Measurements from ENCODE around the gene TMEM88. TPM values are rescaled to one million over a fixed set of nuclear protein-coding genes. Genes with fewer than 3 reads are reported as not detected.
A peak's percentile ranks its signal among the peaks of the same experiment; 100 is the strongest.

The TMEM88 gene
- total RNA-seq, 4 donors from 2014 or later = 9.2 to 41.7 (median 25.6) TPM

DNA sequence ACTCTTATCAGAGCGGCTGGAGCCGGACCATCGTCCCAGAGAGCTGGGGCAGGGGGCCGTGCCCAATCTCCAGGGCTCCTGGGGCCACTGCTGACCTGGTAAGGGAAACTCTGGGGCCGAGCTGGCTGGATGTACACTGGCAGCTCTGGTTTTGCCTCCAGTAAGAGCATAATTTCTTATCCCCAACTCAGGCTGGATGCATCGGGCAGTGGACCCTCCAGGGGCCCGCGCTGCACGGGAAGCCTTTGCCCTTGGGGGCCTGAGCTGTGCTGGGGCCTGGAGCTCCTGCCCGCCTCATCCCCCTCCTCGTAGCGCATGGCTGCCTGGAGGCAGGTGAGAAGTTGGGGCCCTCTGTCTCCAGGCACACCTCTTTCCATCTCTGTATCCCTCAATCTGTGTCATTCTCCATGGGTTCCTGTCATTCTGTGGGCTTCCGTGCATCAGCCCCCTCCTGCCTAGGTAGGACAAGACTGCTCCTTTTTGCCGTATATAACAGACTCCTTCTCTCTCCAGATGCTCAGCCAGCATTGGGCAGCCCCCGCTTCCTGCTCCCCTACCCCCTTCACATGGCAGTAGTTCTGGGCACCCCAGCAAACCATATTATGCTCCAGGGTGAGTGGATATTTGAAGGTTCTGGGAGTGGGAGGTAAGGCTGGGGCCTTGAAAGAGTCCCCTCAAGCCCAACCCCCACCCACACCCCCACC is 9.4 kb upstream of the TMEM88 start:
- H3K4me3 ChIP-seq = peak overlapping the region in 3 of 4 donors; percentile 59 to 77 (median 63)
- H3K27ac ChIP-seq = peak overlapping the region; percentile 88 to 97 (median 94)
- whole genome bisulfite sequencing, 2 donors = 69 to 80% methylated on average over 10 to 14 of the region's 15 CpGs
- H3K9me3 ChIP-seq = no peaks in the 10 kb centered on the region
- H3K36me3 ChIP-seq = peaks cover 0 to 51% (median 16%) of the 10 kb centered on the region in 3 donors
- H3K27me3 ChIP-seq = no peaks in the 10 kb centered on the region
- no peak for DNase-seq (ENCODE audit: low spot score in 2 of 2)
- TF ChIP-seq, protein P1, sequence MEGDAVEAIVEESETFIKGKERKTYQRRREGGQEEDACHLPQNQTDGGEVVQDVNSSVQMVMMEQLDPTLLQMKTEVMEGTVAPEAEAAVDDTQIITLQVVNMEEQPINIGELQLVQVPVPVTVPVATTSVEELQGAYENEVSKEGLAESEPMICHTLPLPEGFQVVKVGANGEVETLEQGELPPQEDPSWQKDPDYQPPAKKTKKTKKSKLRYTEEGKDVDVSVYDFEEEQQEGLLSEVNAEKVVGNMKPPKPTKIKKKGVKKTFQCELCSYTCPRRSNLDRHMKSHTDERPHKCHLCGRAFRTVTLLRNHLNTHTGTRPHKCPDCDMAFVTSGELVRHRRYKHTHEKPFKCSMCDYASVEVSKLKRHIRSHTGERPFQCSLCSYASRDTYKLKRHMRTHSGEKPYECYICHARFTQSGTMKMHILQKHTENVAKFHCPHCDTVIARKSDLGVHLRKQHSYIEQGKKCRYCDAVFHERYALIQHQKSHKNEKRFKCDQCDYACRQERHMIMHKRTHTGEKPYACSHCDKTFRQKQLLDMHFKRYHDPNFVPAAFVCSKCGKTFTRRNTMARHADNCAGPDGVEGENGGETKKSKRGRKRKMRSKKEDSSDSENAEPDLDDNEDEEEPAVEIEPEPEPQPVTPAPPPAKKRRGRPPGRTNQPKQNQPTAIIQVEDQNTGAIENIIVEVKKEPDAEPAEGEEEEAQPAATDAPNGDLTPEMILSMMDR (IDR thresholded peaks at IDR 0.05) = no peak
- no peak for TF ChIP-seq EP300 (IDR thresholded peaks at IDR 0.05)
- TF ChIP-seq POLR2A (IDR thresholded peaks at IDR 0.05) = no peak
- peaks cover 0 to 41% (median 16%) of the 10 kb centered on the region in 4 donors for H3K4me1 ChIP-seq

DNA sequence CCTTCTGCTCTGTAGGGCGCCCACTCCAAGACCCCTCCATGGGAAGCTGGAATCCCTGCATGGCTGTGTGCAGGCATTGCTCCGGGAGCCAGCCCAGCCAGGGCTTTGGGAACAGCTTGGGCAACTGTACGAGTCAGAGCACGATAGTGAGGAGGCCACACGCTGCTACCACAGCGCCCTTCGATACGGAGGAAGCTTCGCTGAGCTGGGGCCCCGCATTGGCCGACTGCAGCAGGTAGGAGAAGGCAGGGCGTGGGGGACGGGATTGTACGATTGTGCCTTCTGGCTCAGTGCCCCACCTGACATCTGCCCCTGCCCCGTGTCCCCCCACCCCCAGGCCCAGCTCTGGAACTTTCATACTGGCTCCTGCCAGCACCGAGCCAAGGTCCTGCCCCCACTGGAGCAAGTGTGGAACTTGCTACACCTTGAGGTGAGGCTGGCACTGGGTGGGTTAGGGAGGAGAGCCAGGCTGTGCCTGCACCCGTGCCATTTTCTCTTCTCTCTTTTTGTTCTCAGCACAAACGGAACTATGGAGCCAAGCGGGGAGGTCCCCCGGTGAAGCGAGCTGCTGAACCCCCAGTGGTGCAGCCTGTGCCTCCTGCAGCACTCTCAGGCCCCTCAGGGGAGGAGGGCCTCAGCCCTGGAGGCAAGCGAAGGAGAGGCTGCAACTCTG is 8.7 kb upstream of the TMEM88 start:
- Histone ChIP-seq H3K27ac (no peak overlapping the region), H3K36me3 (peaks cover 0 to 58% (median 21%) of the 10 kb centered on the region in 3 donors)
- WGBS, 2 donors = 89 to 90% methylated on average over 8 to 22 of the region's 22 CpGs

DNA sequence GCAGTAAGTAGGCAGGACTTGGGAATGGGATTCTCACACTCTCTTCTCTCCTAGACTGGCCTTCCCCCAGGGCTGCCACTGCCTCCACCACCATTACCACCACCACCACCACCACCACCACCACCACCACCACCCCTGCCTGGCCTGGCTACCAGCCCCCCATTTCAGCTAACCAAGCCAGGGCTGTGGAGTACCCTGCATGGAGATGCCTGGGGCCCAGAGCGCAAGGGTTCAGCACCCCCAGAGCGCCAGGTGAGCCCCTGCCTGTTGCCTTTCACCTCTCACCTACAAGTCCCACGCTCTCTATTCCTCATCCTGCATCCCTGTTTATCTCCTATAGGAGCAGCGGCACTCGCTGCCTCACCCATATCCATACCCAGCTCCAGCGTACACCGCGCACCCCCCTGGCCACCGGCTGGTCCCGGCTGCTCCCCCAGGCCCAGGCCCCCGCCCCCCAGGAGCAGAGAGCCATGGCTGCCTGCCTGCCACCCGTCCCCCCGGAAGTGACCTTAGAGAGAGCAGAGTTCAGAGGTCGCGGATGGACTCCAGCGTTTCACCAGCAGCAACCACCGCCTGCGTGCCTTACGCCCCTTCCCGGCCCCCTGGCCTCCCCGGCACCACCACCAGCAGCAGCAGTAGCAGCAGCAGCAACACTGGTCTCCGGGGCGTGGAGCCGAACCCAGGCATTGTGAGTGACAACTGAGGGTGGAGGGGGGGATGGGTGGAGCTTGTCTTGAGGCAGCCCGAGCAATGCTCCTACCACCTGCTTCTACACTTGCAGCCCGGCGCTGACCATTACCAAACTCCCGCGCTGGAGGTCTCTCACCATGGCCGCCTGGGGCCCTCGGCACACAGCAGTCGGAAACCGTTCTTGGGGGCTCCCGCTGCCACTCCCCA is 7.9 kb upstream of the TMEM88 start:
- Histone ChIP-seq H3K4me1 (peaks cover 0 to 38% (median 9%) of the 10 kb centered on the region in 4 donors), H3K36me3 (peaks cover 0 to 59% (median 21%) of the 10 kb centered on the region in 3 donors), H3K27ac (no peak overlapping the region), H3K27me3 (no peaks in the 10 kb centered on the region), H3K9me3 (no peaks in the 10 kb centered on the region), H3K4me3 (no peak overlapping the region)
- no peak for DNase-seq (ENCODE audit: low spot score in 2 of 2)
- TF ChIP-seq POLR2A (IDR thresholded peaks at IDR 0.05) = no peak
- TF ChIP-seq, protein P1 (IDR thresholded peaks at IDR 0.05) = no peak
- TF ChIP-seq EP300 (IDR thresholded peaks at IDR 0.05) = no peak
- 80 to 88% methylated on average over 22 to 34 of the region's 34 CpGs for WGBS, 2 donors

More for the DNA sequence above, 8.7 kb upstream of the TMEM88 start:
- H3K27me3 ChIP-seq = no peaks in the 10 kb centered on the region
- H3K9me3 ChIP-seq = no peaks in the 10 kb centered on the region
- TF ChIP-seq EP300 (IDR thresholded peaks at IDR 0.05) = no peak
- no peak for TF ChIP-seq POLR2A (IDR thresholded peaks at IDR 0.05)
- TF ChIP-seq, protein P1 (IDR thresholded peaks at IDR 0.05) = no peak
- DNase-seq (ENCODE audit: low spot score in 2 of 2) = no peak
- H3K4me1 ChIP-seq = peaks cover 0 to 34% (median 10%) of the 10 kb centered on the region in 4 donors
- H3K4me3 ChIP-seq = no peak overlapping the region

DNA sequence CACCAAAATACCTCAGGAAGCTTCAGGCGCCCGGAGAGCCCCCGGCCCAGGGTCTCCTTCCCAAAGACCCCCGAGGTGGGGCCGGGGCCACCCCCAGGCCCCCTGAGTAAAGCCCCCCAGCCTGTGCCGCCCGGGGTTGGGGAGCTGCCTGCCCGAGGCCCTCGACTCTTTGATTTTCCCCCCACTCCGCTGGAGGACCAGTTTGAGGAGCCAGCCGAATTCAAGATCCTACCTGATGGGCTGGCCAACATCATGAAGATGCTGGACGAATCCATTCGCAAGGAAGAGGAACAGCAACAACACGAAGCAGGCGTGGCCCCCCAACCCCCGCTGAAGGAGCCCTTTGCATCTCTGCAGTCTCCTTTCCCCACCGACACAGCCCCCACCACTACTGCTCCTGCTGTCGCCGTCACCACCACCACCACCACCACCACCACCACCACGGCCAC is 6.7 kb upstream of the TMEM88 start:
- no peak for DNase-seq (ENCODE audit: low spot score in 2 of 2)
- Histone ChIP-seq H3K36me3 (peaks cover 0 to 71% (median 32%) of the 10 kb centered on the region in 3 donors), H3K27ac (no peak overlapping the region), H3K9me3 (no peaks in the 10 kb centered on the region), H3K4me1 (peaks cover 0 to 37% (median 10%) of the 10 kb centered on the region in 4 donors), H3K4me3 (no peak overlapping the region), H3K27me3 (no peaks in the 10 kb centered on the region)
- WGBS, 2 donors = 75 to 87% methylated on average over 15 to 20 of the region's 20 CpGs
- TF ChIP-seq EP300 (IDR thresholded peaks at IDR 0.05) (no peak), POLR2A (IDR thresholded peaks at IDR 0.05) (no peak)
- TF ChIP-seq, protein P1 (IDR thresholded peaks at IDR 0.05) = no peak

Measured in tibial nerve (tissue), 4 donors.